ENCODE data around the gene EGLN3.

The EGLN3 gene

GRCh38 chr14:33938131-33938949 is 12.5 kb downstream of the EGLN3 start:
- no peak overlapping the region for H3K4me3 ChIP-seq (ENCODE audit: low read depth, low read length)

GRCh38 chr14:33936391-33936790 is 14.5 kb downstream of the EGLN3 start:
- TF ChIP-seq, protein P1, sequence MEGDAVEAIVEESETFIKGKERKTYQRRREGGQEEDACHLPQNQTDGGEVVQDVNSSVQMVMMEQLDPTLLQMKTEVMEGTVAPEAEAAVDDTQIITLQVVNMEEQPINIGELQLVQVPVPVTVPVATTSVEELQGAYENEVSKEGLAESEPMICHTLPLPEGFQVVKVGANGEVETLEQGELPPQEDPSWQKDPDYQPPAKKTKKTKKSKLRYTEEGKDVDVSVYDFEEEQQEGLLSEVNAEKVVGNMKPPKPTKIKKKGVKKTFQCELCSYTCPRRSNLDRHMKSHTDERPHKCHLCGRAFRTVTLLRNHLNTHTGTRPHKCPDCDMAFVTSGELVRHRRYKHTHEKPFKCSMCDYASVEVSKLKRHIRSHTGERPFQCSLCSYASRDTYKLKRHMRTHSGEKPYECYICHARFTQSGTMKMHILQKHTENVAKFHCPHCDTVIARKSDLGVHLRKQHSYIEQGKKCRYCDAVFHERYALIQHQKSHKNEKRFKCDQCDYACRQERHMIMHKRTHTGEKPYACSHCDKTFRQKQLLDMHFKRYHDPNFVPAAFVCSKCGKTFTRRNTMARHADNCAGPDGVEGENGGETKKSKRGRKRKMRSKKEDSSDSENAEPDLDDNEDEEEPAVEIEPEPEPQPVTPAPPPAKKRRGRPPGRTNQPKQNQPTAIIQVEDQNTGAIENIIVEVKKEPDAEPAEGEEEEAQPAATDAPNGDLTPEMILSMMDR (IDR thresholded peaks at IDR 0.05; ENCODE audit: borderline replicate concordance, insufficient read depth, low read depth, low read length) = no peak
- no peak overlapping the region for H3K4me3 ChIP-seq (ENCODE audit: low read depth, low read length)

More at GRCh38 chr14:33938131-33938949, 12.5 kb downstream of the EGLN3 start:
- TF ChIP-seq, protein P1 (IDR thresholded peaks at IDR 0.05; ENCODE audit: borderline replicate concordance, insufficient read depth, low read depth, low read length) = no peak

GRCh38 chr14:33934938-33935337 is 15.9 kb downstream of the EGLN3 start:
- TF ChIP-seq, protein P1 (IDR thresholded peaks at IDR 0.05; ENCODE audit: borderline replicate concordance, insufficient read depth, low read depth, low read length) = no peak
- no peak overlapping the region for H3K4me3 ChIP-seq (ENCODE audit: low read depth, low read length)

DNA sequence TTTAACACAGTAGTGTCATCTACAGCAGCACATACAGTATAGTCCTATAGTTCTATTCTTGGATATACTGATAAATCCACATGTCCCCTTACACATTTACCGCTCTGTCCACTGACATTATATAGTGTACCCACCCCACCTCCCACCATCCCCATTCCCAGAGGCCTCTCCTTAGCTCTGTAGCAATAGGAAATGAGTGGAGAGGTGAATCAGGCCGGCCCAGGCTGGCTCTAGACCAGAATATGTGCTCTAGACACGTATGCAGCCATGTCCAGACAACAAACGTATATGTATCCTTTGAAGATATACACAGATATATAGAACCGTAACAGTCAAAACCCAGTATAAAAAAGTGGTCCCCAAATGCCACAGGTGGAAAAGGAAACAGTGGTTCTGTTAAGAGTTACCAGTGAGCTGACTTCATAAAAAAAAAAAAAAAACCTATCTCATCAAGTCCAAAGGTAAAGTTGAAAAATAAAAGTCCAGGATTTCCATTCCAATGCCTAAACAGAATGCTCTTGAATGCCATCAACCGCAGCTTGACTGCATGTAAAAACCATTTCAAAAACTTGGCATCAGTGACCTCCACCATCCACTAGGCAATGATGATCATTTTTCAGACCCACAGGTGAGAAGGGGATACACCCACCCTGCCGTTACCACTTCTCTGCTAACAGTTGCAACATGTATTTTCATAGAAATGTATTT is 16.7 kb downstream of the EGLN3 start:
- TF ChIP-seq, protein P1 (IDR thresholded peaks at IDR 0.05; ENCODE audit: borderline replicate concordance, insufficient read depth, low read depth, low read length) = no peak
- no peak overlapping the region for H3K4me3 ChIP-seq (ENCODE audit: low read depth, low read length)

DNA sequence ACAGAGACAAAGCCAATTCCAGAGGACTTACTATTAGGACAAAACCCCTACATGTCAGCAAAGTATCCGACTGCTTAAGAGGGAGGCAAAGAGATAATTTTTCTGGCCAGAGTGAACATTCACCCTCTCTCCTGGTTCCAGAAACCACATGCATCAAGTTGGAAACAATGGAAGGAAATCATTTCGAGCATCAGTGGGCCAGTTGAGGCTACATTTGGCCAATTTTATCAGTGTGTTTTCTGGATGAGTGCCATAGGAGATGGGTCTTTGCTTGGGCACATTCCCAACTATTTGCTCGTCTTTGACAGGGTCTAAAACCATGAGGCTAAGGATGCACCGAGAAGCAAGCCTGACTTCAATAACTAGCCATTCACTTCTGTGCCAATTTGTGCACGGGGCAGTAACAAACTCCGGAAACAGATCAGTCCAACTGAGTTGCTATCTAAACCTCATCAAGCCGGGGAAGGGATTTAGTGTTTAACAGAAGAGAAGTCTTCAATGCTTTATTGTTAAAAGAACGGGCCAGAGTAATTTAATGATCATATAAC is 17.4 kb downstream of the EGLN3 start:
- TF ChIP-seq, protein P1 (IDR thresholded peaks at IDR 0.05; ENCODE audit: borderline replicate concordance, insufficient read depth, low read depth, low read length) = no peak
- no peak overlapping the region for H3K4me3 ChIP-seq (ENCODE audit: low read depth, low read length)

GRCh38 chr14:33932576-33933345 is 18.1 kb downstream of the EGLN3 start:
- TF ChIP-seq, protein P1 (IDR thresholded peaks at IDR 0.05; ENCODE audit: borderline replicate concordance, insufficient read depth, low read depth, low read length) = no peak
- no peak overlapping the region for H3K4me3 ChIP-seq (ENCODE audit: low read depth, low read length)

Data from GM12875 (cell line).